OCI-LY3 (cell line): ENCODE results near the gene SEC16A.

Experiments used
- CTCF ChIP-seq: fragments of 200-600, 300-600 bp; sonication (generic); IDR thresholded peaks from 2 replicates; pipeline ENCODE4 v1.5.1; 2014; ENCODE audit warnings: antibody characterized with exemption, low read length, low read depth
- EZH2phosphoT487 ChIP-seq: fragments of 200-600 bp; shearing (Covaris generic); IDR thresholded peaks from 2 replicates; pipeline ENCODE4 v1.6.1; 2018; ENCODE audit warnings: antibody characterized with exemption, mixed run types, low read depth

GRCh38 chr9:136521537-136521936 lies 38.7 kb upstream of the SEC16A start:
- no peak for TF ChIP-seq CTCF
- no peak for TF ChIP-seq EZH2phosphoT487
